ENCODE data around the gene TNFAIP8L3. TPM values are rescaled to one million over a fixed set of nuclear protein-coding genes. Genes with fewer than 3 reads are reported as not detected.

TNFAIP8L3 gene
- total RNA-seq, 2 experiments from 2014 or later = 0.17 to 0.20 TPM

GRCh38 chr15:51076524-51077220 is 18.0 kb downstream of the TNFAIP8L3 start:
- DNase-seq (peak; percentile 50), ATAC-seq (ENCODE audit: low read depth) (peak; percentile 31)
- POLR2A ChIA-PET = interaction anchor here (1.0 to 1.9 kb wide), 2 partner anchors 11 to 22 kb away, joined by 3 to 9 read pairs; no protein-coding TSS in a partner anchor
- Mint-ChIP-seq H3K4me1 (peaks cover 23% of the 10 kb centered on the region), H3K36me3 (peaks cover 2% of the 10 kb centered on the region), H3K27ac (peak overlapping the region; percentile 94), H3K4me3 (peak overlapping the region; percentile 80), H3K27me3 (peaks cover 6% of the 10 kb centered on the region), H3K9me3 (no peaks in the 10 kb centered on the region)

GRCh38 chr15:51075826-51076523 is 18.7 kb downstream of the TNFAIP8L3 start:
- Mint-ChIP-seq H3K27ac (peak overlapping the region; percentile 94), H3K27me3 (peaks cover 6% of the 10 kb centered on the region), H3K36me3 (peaks cover 3% of the 10 kb centered on the region), H3K4me1 (peaks cover 29% of the 10 kb centered on the region), H3K9me3 (no peaks in the 10 kb centered on the region), H3K4me3 (peak overlapping the region; percentile 80)
- ATAC-seq (ENCODE audit: low read depth) (peak; percentile 54), DNase-seq (peak; percentile 47)
- POLR2A ChIA-PET = interaction anchor here (1.9 kb wide), 1 partner anchor 11 kb away, joined by 9 read pairs; no protein-coding TSS in a partner anchor

DNA sequence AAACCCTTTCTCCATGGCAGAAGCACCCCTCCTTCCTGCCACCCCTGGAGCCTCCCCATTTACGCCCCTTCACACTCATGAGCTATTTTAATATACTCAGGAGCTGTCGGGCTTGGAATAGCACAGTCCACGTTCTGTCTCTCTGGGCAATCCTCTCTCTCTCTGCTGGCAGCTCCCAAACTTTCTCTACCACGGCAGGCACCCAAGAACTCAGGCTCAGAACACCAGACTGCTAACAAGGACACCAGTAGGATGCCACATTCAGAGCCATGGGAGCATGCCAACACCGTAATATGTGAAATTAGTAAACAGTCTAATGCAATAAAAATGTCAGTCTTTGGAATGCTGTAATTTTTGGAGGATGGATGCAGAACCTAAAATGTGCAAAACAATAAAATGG is 19.3 kb downstream of the TNFAIP8L3 start:
- Mint-ChIP-seq H3K4me1 (peaks cover 29% of the 10 kb centered on the region), H3K27ac (no peak overlapping the region), H3K27me3 (peaks cover 5% of the 10 kb centered on the region), H3K4me3 (no peak overlapping the region), H3K9me3 (no peaks in the 10 kb centered on the region), H3K36me3 (peaks cover 3% of the 10 kb centered on the region)
- no peak for DNase-seq
- no peak for ATAC-seq (ENCODE audit: low read depth)
- POLR2A ChIA-PET = no interaction called here

DNA sequence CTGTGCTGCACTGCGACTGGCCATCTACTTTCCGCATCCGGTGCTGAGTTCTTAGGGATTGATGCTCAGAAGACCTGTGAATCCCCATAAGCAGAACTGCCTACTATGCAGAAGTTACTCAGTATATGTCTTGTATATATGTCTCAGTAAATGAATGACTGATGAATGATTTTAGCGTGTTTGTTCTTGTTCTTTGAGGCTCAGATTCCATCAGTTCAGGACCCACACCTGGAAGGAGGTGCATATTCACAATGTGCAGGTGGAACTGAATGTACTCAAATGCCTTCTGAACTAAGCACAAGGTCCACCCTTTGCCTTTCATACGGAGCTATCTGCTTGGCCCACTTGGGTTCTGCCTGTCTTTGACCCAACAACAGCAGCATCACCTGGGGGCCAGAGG is 19.8 kb downstream of the TNFAIP8L3 start:
- Mint-ChIP-seq H3K36me3 (peaks cover 3% of the 10 kb centered on the region), H3K4me1 (peaks cover 31% of the 10 kb centered on the region), H3K27ac (no peak overlapping the region), H3K9me3 (no peaks in the 10 kb centered on the region), H3K4me3 (no peak overlapping the region), H3K27me3 (peaks cover 3% of the 10 kb centered on the region)
- POLR2A ChIA-PET = no interaction called here
- DNase-seq (no peak), ATAC-seq (ENCODE audit: low read depth) (no peak)

DNA sequence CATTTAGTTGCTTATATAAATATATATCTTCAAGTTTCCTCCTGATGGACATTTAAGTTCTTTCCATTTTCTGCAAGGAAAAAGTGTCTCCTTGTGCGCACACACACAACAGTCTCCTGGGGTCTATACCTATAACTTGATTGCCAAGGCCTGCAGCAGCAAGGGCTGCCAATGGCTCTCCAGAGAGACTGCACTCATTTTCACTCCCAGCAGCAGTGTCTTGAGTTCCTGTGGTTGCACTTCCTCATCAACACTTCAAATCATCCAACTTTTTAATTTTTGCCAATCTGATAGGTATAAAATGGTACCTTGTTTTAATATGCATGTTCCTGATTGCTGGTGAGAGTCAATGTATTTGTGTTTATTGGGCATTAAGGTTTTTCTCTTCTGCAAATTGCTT is 23.1 kb downstream of the TNFAIP8L3 start:
- Mint-ChIP-seq H3K27ac (peak overlapping the region; percentile 75), H3K4me1 (peaks cover 18% of the 10 kb centered on the region), H3K36me3 (peaks cover 3% of the 10 kb centered on the region), H3K27me3 (peaks cover 3% of the 10 kb centered on the region), H3K4me3 (no peak overlapping the region), H3K9me3 (no peaks in the 10 kb centered on the region)
- ATAC-seq (ENCODE audit: low read depth) (peak; percentile 46), DNase-seq (no peak)
- POLR2A ChIA-PET = interaction anchor here (0.6 kb wide), 1 partner anchor 141 kb away, joined by 3 read pairs; no protein-coding TSS in a partner anchor

DNA sequence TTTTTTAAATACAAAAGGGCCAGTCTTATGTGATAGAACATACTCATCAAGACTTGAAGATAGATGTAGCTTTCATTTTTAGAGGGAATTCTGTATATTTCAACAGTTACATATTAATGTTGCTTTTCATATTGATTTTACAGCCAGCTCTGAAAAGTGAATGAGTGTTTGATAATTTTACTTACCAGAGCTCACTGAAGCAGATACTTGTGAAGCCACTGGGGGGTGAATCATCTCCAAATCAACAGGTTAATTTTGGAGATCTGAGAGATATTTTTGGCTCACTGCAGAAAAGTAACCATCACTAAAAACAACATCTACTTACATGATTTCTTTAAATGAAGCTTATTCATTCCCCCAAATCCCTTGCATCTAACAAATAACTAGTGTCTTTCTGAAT is 24.7 kb downstream of the TNFAIP8L3 start:
- Mint-ChIP-seq H3K9me3 (no peaks in the 10 kb centered on the region), H3K27ac (no peak overlapping the region)

GRCh38 chr15:51067510-51067909 is 27.2 kb downstream of the TNFAIP8L3 start:
- no peak for ATAC-seq (ENCODE audit: low read depth)
- H3K9me3 Mint-ChIP-seq = no peaks in the 10 kb centered on the region
- H3K4me3 Mint-ChIP-seq = no peak overlapping the region
- H3K27me3 Mint-ChIP-seq = peaks cover 12% of the 10 kb centered on the region
- POLR2A ChIA-PET = no interaction called here
- no peak for DNase-seq
- H3K27ac Mint-ChIP-seq = no peak overlapping the region
- H3K4me1 Mint-ChIP-seq = peaks cover 9% of the 10 kb centered on the region
- peaks cover 1% of the 10 kb centered on the region for H3K36me3 Mint-ChIP-seq

More for the DNA sequence above, 24.7 kb downstream of the TNFAIP8L3 start:
- no peak for ATAC-seq (ENCODE audit: low read depth)
- no peak for DNase-seq
- peaks cover 1% of the 10 kb centered on the region for H3K36me3 Mint-ChIP-seq
- peaks cover 10% of the 10 kb centered on the region for H3K4me1 Mint-ChIP-seq
- POLR2A ChIA-PET = no interaction called here
- H3K4me3 Mint-ChIP-seq = no peak overlapping the region
- peaks cover 8% of the 10 kb centered on the region for H3K27me3 Mint-ChIP-seq

GRCh38 chr15:51065781-51066180 is 28.9 kb downstream of the TNFAIP8L3 start:
- POLR2A ChIA-PET = no interaction called here
- no peaks in the 10 kb centered on the region for H3K9me3 Mint-ChIP-seq
- no peaks in the 10 kb centered on the region for H3K36me3 Mint-ChIP-seq
- H3K4me1 Mint-ChIP-seq = peaks cover 2% of the 10 kb centered on the region
- no peak overlapping the region for H3K27ac Mint-ChIP-seq
- DNase-seq (no peak), ATAC-seq (ENCODE audit: low read depth) (no peak)
- peaks cover 14% of the 10 kb centered on the region for H3K27me3 Mint-ChIP-seq
- H3K4me3 Mint-ChIP-seq = no peak overlapping the region

DNA sequence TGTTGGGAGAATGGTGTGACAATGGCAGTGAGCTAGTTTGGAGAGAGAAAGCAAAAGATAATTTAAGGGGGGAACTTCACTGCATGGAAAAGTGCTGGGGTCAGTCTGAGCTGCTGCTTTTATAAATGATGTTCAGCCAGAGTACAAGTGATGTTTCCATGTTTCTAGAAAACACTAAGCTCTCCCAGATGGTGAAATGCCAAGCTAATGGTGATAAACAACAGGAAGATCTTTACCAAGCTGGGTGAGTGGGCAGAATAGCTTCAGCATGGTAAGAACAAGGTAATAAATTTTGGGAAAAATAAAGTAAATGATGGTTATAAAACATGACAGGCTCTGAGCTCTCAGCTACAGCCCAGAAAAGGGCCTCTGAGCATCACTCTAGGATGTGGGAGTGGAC is 29.4 kb downstream of the TNFAIP8L3 start:
- Mint-ChIP-seq H3K4me1 (peaks cover 1% of the 10 kb centered on the region), H3K9me3 (no peaks in the 10 kb centered on the region), H3K4me3 (no peak overlapping the region), H3K36me3 (no peaks in the 10 kb centered on the region), H3K27me3 (peaks cover 16% of the 10 kb centered on the region), H3K27ac (no peak overlapping the region)
- ATAC-seq (ENCODE audit: low read depth) (no peak), DNase-seq (no peak)
- POLR2A ChIA-PET = interaction anchor here (1.1 kb wide), 1 partner anchor 13 kb away, joined by 3 read pairs; no protein-coding TSS in a partner anchor

GRCh38 chr15:51062736-51063135 is 32.0 kb downstream of the TNFAIP8L3 start:
- no peak overlapping the region for H3K4me3 Mint-ChIP-seq
- peaks cover 25% of the 10 kb centered on the region for H3K27me3 Mint-ChIP-seq
- H3K4me1 Mint-ChIP-seq = no peaks in the 10 kb centered on the region
- H3K36me3 Mint-ChIP-seq = no peaks in the 10 kb centered on the region
- ATAC-seq (ENCODE audit: low read depth) (no peak), DNase-seq (no peak)
- no peaks in the 10 kb centered on the region for H3K9me3 Mint-ChIP-seq
- H3K27ac Mint-ChIP-seq = no peak overlapping the region
- POLR2A ChIA-PET = no interaction called here

- ATAC-seq (ENCODE audit: low read depth) = no peak
- POLR2A ChIA-PET = no interaction called here
- H3K4me1 Mint-ChIP-seq = peaks cover 2% of the 10 kb centered on the region
Measured at GRCh38 chr15:51060030-51060673, 34.6 kb downstream of the TNFAIP8L3 start.

GRCh38 chr15:51054535-51054934 is 40.2 kb downstream of the TNFAIP8L3 start:
- Mint-ChIP-seq H3K4me3 (no peak overlapping the region), H3K4me1 (peaks cover 2% of the 10 kb centered on the region), H3K9me3 (no peaks in the 10 kb centered on the region), H3K27ac (no peak overlapping the region), H3K27me3 (peaks cover 18% of the 10 kb centered on the region), H3K36me3 (no peaks in the 10 kb centered on the region)
- POLR2A ChIA-PET = interaction anchor here (0.6 kb wide), 2 partner anchors 40 to 662 kb away, joined by 3 to 4 read pairs; partner anchors contain the start of gene TNFAIP8L3
- no peak for ATAC-seq (ENCODE audit: low read depth)
- no peak for DNase-seq

More at GRCh38 chr15:51060030-51060673, 34.6 kb downstream of the TNFAIP8L3 start:
- no peak overlapping the region for H3K4me3 Mint-ChIP-seq
- H3K9me3 Mint-ChIP-seq = no peaks in the 10 kb centered on the region
- H3K27ac Mint-ChIP-seq = no peak overlapping the region
- no peaks in the 10 kb centered on the region for H3K36me3 Mint-ChIP-seq
- H3K27me3 Mint-ChIP-seq = peaks cover 28% of the 10 kb centered on the region
- DNase-seq = no peak

DNA sequence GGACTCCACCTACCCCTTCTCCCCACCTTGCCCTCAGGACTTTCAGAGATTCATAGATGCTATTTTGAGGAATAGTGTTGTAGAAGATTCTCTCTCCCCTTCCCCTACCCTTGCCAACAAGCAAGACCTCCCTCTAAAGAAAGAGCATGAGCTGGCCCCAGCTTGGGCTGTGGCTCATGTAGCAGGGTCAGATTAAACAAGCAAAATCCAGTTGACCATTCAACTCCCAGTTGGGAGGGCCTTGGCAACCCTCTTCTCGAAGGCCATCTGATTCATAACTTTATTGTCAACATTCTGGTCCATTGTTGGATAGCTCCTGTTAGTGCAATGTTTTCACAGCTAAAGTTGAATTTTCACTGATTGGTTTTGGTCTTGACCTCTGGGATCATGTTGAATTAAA is 41.1 kb downstream of the TNFAIP8L3 start:
- Mint-ChIP-seq H3K27ac (no peak overlapping the region), H3K36me3 (no peaks in the 10 kb centered on the region), H3K27me3 (peaks cover 16% of the 10 kb centered on the region), H3K9me3 (no peaks in the 10 kb centered on the region), H3K4me1 (peaks cover 3% of the 10 kb centered on the region), H3K4me3 (no peak overlapping the region)
- POLR2A ChIA-PET = no interaction called here
- no peak for DNase-seq
- ATAC-seq (ENCODE audit: low read depth) = no peak
